GM18858 (cell line): ENCODE measurements around the gene RFTN1.

Experiments
- ATAC-seq: cut with Tn5 transposase; IDR thresholded peaks from one replicate; pipeline ENCODE4 v1.9.1; 2021; ENCODE audit not compliant: unreplicated experiment

RFTN1 gene

DNA sequence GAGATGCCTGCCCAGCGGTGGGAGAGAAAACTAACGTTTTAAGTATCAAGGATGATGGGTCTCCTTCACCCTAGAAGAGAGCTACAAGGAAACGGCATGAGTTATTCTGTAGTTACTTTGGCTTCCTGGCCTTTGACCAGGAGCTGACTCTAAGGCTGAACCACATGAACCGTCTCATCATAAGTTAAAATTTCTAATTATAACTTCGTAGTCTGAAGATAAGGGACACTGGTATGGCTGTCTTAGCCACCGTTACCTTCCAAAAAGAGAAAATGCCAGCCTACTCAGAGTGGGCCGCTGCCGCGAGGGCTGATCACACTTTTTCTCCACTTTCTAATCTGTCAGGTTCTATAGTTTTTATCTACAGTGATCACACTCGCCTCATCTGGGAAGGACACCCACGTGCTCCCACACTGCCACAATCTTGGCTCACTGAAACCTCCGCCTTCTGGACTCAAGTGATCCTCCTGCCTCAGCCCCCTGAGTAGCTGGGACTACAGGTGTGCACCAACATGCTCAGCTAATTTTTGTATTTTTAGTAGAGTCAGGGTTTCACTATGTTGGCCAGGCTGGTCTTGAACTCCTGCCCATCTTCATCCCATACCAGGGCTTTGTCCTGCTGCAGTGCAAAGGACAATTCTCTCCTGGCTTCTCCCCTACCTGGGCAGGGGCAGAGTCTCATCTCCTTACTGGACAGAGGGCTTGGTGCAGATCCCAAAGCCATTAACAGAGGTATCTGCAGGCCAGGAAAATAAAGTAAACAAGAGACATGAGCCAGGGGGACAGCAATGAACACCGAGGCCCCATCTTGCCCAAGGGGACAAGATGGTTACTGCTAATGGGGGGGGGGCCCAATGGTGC is 73.4 kb downstream of the RFTN1 start:
- no peak for ATAC-seq

- no peak for ATAC-seq
Measured at GRCh38 chr3:16439163-16439847, 74.2 kb downstream of the RFTN1 start.

DNA sequence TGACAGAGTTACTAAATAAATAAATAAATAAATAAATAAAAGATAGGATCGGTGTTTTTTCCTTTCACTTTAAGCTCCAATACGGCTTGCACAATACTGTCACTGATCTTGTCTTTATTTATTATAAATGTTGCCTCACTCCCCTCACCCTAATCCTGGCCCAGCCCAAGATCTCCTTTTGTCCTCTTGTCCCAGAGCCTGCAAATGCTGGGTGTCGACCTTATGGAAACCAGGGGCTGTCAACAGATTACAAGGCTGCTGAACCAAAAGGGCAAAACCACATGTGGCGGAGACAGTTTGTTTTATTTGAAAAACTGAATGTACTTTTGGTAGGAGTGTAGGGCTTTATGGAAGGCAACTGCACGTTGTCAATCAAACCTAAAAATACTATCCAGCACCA is 75.9 kb downstream of the RFTN1 start:
- ATAC-seq, result no peak

DNA sequence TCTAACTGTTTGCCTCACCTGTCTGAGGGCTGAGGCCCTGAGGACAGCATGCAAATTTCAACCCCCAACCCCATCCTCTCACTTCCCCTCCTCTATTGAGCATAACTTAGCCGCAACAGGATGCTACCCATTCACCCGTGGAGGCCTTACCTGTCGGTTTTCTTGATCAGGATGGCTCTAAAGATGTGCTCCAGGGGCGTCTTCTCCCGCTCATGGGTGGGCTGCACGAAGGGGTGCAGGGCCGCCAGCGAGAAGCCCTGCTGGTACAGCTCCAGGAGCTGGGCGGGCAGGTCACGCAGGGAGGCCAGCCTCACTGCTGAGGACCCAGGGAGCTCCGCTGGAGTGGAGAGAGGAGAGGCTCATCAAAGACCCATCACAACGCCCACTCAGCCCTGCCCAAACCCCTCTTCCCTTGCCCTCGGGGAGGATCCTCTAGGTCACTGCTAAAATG is 79.8 kb downstream of the RFTN1 start:
- ATAC-seq, result peak; percentile 81

DNA sequence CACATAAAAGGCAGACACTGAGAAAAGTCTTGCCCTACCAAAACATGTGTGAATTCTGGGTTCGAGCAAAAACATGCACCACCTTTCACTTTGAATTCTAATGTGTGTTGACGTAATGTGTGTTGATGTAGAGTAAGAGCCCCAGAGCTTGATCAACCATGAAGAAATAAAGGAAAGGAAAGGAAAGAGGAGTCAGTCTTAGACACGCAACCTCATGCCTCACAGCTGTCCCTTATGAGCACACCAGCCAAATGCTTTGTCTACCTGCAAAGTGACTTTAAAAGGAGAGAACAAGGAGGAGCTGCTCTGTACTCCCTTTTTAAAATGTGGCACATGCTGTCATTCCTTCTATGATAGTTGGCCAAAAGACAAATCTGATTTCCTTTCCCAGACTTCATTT is 80.8 kb downstream of the RFTN1 start:
- no peak for ATAC-seq

DNA sequence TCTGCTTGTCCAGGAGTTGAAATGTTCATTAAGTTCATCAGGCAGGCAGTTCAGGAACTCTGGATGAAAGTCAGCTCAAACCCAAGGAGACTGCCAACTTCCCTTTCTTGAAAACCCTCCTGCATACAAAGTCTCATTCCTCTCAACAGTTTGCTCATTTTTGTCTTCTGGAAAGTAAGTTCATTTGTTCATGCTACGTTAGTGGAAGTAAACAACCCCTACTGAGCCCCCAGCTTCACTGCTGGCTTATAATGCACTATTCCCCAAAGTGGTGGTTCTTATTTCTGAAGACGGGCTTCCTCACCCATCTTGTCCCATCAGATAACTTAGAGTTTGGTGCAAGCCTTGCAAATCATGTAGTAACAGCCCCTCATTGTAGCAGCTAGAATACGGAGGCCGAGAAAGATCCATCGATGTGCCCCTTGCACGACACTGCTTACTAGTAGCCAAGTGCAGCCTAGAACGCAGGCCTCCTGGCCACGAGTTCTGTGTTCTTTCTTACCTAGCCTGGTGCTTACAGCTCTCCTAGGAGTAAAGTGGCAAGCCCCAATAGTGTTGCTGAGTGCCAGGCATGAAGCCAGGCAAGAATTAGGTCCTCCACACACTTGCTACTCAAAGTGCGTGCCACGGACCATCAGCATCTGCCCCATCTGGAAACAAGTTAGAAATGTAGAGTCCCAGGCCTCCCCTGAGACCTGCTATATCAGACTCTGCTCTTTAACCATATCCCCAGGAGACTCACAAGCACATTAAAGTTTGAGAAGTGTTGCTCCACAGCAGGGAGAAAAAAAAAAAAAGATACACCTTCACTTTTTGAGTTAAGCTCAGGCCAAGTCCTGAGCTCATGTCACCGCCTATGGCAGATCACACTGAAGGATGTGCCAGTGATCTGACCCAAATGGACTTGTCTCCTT is 82.5 kb downstream of the RFTN1 start:
- peak; percentile 38 for ATAC-seq

DNA sequence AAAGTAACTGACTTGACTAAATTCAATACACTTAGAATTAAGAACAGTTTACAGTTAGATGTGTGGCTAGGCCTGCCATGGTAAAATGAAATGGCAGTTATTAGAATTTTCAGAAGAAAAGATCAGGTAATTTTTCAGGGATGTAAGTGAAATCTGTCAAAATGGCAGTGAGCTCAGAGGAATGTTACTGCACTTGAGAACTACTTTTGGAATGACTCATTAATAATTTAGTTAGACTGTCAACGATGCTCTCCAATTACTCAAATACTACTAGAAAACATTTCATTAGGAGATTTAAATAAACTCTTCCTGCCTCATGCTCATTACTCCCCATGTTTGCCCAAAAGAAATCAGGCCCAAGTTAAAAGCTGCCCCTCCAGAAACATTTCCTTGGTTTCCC is 84.4 kb downstream of the RFTN1 start:
- ATAC-seq, result no peak

DNA sequence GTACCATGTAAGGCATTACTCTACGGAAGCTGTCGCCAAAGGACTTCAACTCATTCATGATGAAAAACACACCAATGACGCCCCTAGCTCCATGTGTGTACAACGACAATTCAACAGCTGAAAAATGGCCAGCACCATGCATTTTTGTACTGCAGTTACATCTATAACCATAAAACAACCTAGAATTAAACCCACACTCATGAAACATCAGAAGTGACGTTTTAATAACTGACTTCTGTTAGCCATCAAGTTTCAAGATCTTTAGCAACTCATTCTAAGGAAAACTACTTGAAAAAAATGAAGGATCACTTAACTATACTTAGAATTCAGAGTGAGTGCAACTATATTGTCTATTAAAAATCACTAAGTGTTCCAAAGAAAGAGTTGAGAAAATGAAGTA is 84.9 kb downstream of the RFTN1 start:
- ATAC-seq, result no peak

DNA sequence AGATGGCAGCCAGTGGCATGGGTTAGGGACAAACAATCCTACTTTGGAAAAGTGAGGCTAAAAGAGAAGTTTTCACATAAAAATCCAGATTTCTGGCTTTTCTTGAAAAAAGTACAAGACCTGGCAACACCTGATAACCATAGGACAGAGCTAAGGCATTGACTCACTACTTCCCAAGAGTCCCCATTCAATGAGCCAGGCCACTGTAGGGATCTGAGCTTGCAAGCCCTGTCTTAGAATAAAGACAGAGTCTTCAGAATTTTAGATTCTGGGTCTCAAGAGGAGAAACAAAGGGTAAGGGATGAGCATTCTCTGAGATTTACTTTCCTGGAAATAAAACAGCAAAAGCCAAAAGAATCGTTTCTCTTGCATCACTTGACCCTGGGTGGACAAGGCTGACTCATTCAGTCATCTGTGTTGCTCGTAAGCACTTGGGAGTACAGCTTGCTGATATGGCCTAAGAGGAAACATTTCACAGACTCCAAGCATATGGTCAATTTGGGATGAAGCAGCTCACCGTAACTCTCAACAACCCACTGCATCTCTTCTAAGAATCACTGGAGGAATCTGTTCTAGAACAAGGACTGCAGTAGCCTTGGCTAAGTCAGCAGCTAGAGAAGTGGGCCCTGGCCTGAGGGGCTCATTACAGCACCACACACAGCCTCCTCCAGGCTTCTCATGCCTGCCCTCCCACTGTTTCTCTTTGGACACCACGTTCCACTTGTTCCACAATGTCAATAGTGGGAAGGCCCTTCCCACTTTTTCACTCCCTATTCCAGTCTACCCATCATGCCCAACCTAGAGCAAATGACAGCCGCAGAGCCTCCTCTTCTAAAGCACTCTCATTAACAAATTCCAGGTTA is 86.2 kb downstream of the RFTN1 start:
- no peak for ATAC-seq

- ATAC-seq, result no peak
Measured at GRCh38 chr3:16426665-16427064, 86.8 kb downstream of the RFTN1 start.

GRCh38 chr3:16426029-16426400 is 87.5 kb downstream of the RFTN1 start:
- ATAC-seq, result no peak

GRCh38 chr3:16425398-16426028 is 88.0 kb downstream of the RFTN1 start:
- ATAC-seq, result no peak

- ATAC-seq, result peak; percentile 49
Measured at GRCh38 chr3:16423947-16424673, 89.4 kb downstream of the RFTN1 start.

GRCh38 chr3:16423298-16423697 is 90.2 kb downstream of the RFTN1 start:
- ATAC-seq, result no peak

GRCh38 chr3:16419640-16420241 is 93.8 kb downstream of the RFTN1 start:
- ATAC-seq, result no peak

- peak; percentile 42 for ATAC-seq
Measured at GRCh38 chr3:16417945-16418739, 95.4 kb downstream of the RFTN1 start.

GRCh38 chr3:16415911-16416476 is 97.5 kb downstream of the RFTN1 start:
- ATAC-seq, result no peak

DNA sequence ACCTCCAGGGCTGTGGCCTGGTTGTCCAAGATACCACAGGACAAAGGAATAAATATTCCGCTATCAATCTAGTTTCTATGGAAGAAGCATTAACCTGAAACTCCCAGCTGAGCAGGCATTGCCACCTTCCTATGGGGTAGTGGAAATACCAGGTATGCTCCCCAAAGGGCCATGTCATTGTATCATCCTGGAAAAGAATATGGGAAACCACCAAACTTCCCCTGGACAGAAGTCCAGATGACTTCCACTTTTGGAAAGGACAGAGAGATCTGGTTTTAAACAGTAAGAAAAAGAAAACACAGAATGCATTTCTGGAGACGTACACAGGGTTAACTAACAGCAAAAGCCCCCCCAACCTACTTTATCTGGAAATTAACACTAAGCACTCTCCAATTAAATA is 100.2 kb downstream of the RFTN1 start:
- ATAC-seq, result no peak
